OCI-LY3 (cell line): ENCODE data around the gene MRC1.

Experiments used
- CTCF ChIP-seq: fragments of 200-600, 300-600 bp; sonication (generic); IDR thresholded peaks from 2 replicates; pipeline ENCODE4 v1.5.1; 2014; ENCODE audit warnings: antibody characterized with exemption, low read length, low read depth
- EZH2phosphoT487 ChIP-seq: fragments of 200-600 bp; shearing (Covaris generic); IDR thresholded peaks from 2 replicates; pipeline ENCODE4 v1.6.1; 2018; ENCODE audit warnings: antibody characterized with exemption, mixed run types, low read depth

- TF ChIP-seq CTCF (no peak), EZH2phosphoT487 (no peak)
Measured at GRCh38 chr10:17819836-17820235, 10.7 kb downstream of the MRC1 start.
